GM18505 (cell line): ENCODE measurements around the gene OR2T35.
"Not testable (repeated sequence)": the region's sequence is repeated elsewhere in the genome, so short reads cannot be mapped to it uniquely, and the experiment has no call there.

ENCODE experiments used
- ATAC-seq: cut with Tn5 transposase; IDR thresholded peaks from one replicate; pipeline ENCODE4 v1.9.1; 2021; ENCODE audit not compliant: unreplicated experiment
- POLR2A ChIP-seq: IDR thresholded peaks from 4 replicates; pipeline ENCODE4 v1.6.1; 2011; ENCODE audit warnings: borderline replicate concordance; ENCODE audit not compliant: insufficient read depth, insufficient read length; ENCODE audit errors: extremely low read depth

OR2T35 gene

GRCh38 chr1:248645178-248645577, at the start of gene OR2T35:
OR2T35 (minus strand) TSS chr1:248645278; CDS start chr1:248639258, 6,020 bp downstream.
- not testable (repeated sequence) for ATAC-seq

- no peak for ATAC-seq
- TF ChIP-seq POLR2A = no peak
These were observed 46.6 kb upstream of the OR2T35 start for GRCh38 chr1:248691567-248692155.

GRCh38 chr1:248688527-248689298, 43.6 kb upstream of the OR2T35 start:
- ATAC-seq = peak; percentile 63
- no peak for TF ChIP-seq POLR2A

- peak; percentile 82 for ATAC-seq
- TF ChIP-seq POLR2A = no peak
These were observed 41.7 kb upstream of the OR2T35 start for GRCh38 chr1:248686815-248687214.

- no peak for TF ChIP-seq POLR2A
- no peak for ATAC-seq
These were observed 36.6 kb upstream of the OR2T35 start for GRCh38 chr1:248681651-248682050.

GRCh38 chr1:248670003-248670402, 24.9 kb upstream of the OR2T35 start:
- no peak for TF ChIP-seq POLR2A
- no peak for ATAC-seq

- ATAC-seq = peak; percentile 99
These were observed 18.6 kb upstream of the OR2T35 start for GRCh38 chr1:248663453-248664328.

GRCh38 chr1:248656797-248657196, 11.7 kb upstream of the OR2T35 start:
- not testable (repeated sequence) for ATAC-seq

- ATAC-seq = peak; percentile 49
These were observed 10.3 kb upstream of the OR2T35 start, which contains the start of gene OR2T27 for GRCh38 chr1:248655354-248655753. OR2T27 (minus strand) TSS chr1:248655528; CDS start chr1:248650884, 4,644 bp downstream.

- ATAC-seq = not testable (repeated sequence)
These were observed 3.9 kb upstream of the OR2T35 start for GRCh38 chr1:248648770-248649536.

GRCh38 chr1:248642971-248643651, 2.0 kb downstream of the OR2T35 start:
- peak; percentile 67 for ATAC-seq

GRCh38 chr1:248641583-248641982, 3.5 kb downstream of the OR2T35 start:
- peak; percentile 14 for ATAC-seq

- ATAC-seq = peak; percentile 45
These were observed 4.2 kb downstream of the OR2T35 start for GRCh38 chr1:248640906-248641305.

GRCh38 chr1:248639652-248640051, 5.4 kb downstream of the OR2T35 start:
- ATAC-seq = peak; percentile 26

- not testable (repeated sequence) for ATAC-seq
These were observed 8.5 kb downstream of the OR2T35 start for GRCh38 chr1:248636612-248637011.

GRCh38 chr1:248634991-248635390, 10.1 kb downstream of the OR2T35 start, which contains the start of gene OR2T11:
OR2T11 (minus strand) TSS chr1:248635091; CDS start chr1:248627128, 7,963 bp downstream.
- not testable (repeated sequence) for ATAC-seq
